H1 (cell line): ENCODE measurements around the gene RPS6KC1. TPM values are rescaled to one million over a fixed set of nuclear protein-coding genes. Genes with fewer than 3 reads are reported as not detected.

Source experiments
- CTCF ChIA-PET: fragments of 300-600 bp; sonication (Branson Sonifier 250); formaldehyde crosslinking; loops from one replicate; lab custom pipeline; 2021; ENCODE audit not compliant: partially characterized antibody; lab: Charles Lee
- POLR2A ChIA-PET: fragments of 300-600 bp; sonication (Branson Sonifier 250); formaldehyde crosslinking; loops from one replicate; lab custom pipeline; 2021; ENCODE audit warnings: inconsistent platforms; ENCODE audit not compliant: partially characterized antibody; lab: Charles Lee
- DNase-seq, 2 experiments: peaks; one replicate each; pipeline versions ENCODE4 v3.0.0 to v3.0.0-alpha.2; 2010 to 2022; ENCODE audit warnings: low spot score in 2 of 2, low read depth in 1 of 2, mixed read lengths in 1 of 2
- FAIRE-seq: peaks from 2 replicates; lab custom pipeline; 2011; peaks lifted over from hg19 to GRCh38; lab: Jason Lieb, UNC
- H2AFZ ChIP-seq: 2 replicates; pipeline ENCODE4 v1.8.1; 2012; ENCODE audit warnings: low read length, inconsistent platforms
- H2AK5ac ChIP-seq: 2 replicates; pipeline ENCODE4 v1.6.1; 2013; ENCODE audit warnings: low read depth, low read length
- H2BK120ac ChIP-seq: replicated peaks from 2 replicates; pipeline ENCODE3; 2013; ENCODE audit warnings: low read depth, low read length, inconsistent platforms
- H2BK12ac ChIP-seq: 2 replicates; pipeline ENCODE4 v1.6.1; 2013; ENCODE audit warnings: low read depth, low read length
- H2BK15ac ChIP-seq: 2 replicates; pipeline ENCODE4 v1.6.1; 2013; ENCODE audit warnings: low read length
- H2BK20ac ChIP-seq: 2 replicates; pipeline ENCODE4 v1.6.1; 2013; ENCODE audit warnings: low read length
- H2BK5ac ChIP-seq: 2 replicates; pipeline ENCODE4 v1.6.1; 2013; ENCODE audit warnings: low read depth, low read length
- H3K14ac ChIP-seq: 2 replicates; pipeline ENCODE4 v1.6.1; 2013; ENCODE audit warnings: inconsistent platforms; ENCODE audit not compliant: insufficient read length
- H3K18ac ChIP-seq: 2 replicates; pipeline ENCODE4 v1.6.1; 2013; ENCODE audit warnings: low read length; ENCODE audit errors: extremely low read depth
- H3K23ac ChIP-seq: 2 replicates; pipeline ENCODE4 v1.6.1; 2013; ENCODE audit warnings: inconsistent platforms; ENCODE audit not compliant: insufficient read length
- H3K23me2 ChIP-seq: 2 replicates; pipeline ENCODE4 v1.6.1; 2013; ENCODE audit warnings: low read depth, low read length
- H3K27ac ChIP-seq: 2 replicates; pipeline ENCODE4 v1.6.1; 2011; ENCODE audit warnings: low read depth, low read length, inconsistent platforms
- H3K27me3 ChIP-seq, 4 experiments: replicated peaks in 1 of 4; 1 replicate in 1 of 4; 2 replicates in 3 of 4; pipeline versions ENCODE4 v1.6.1 to v1.8.1; 2011 to 2013; ENCODE audit warnings: low read length in 3 of 4, mild to moderate bottlenecking in 3 of 4, inconsistent platforms in 2 of 4, mixed read lengths in 2 of 4, moderate library complexity in 1 of 4; ENCODE audit not compliant: control insufficient read depth in 3 of 4, insufficient read depth in 3 of 4; ENCODE audit errors: extremely low read depth in 1 of 4
- H3K36me3 ChIP-seq, 4 experiments: 2 replicates each; pipeline versions ENCODE4 v1.6.1 to v1.8.1; 2011 to 2013; ENCODE audit warnings: mild to moderate bottlenecking in 4 of 4, low read length in 3 of 4, moderate library complexity in 2 of 4, control low read depth in 1 of 4, inconsistent platforms in 1 of 4; ENCODE audit not compliant: insufficient read depth in 4 of 4, control insufficient read depth in 2 of 4
- H3K4ac ChIP-seq: replicated peaks from 2 replicates; pipeline ENCODE3; 2013; ENCODE audit warnings: low read length, low read depth, mixed read lengths, inconsistent platforms; ENCODE audit not compliant: insufficient read length
- H3K4me1 ChIP-seq, 4 experiments: replicated peaks in 1 of 4; 1 replicate in 1 of 4; 2 replicates in 3 of 4; pipeline versions ENCODE4 v1.6.1 to v1.8.1; 2011 to 2013; ENCODE audit warnings: low read length in 3 of 4, inconsistent platforms in 2 of 4, mixed read lengths in 1 of 4; ENCODE audit not compliant: insufficient read depth in 4 of 4, control insufficient read depth in 3 of 4
- H3K4me2 ChIP-seq, 2 experiments: 2 replicates each; pipeline versions ENCODE4 v1.6.1 to v1.8.1; 2011 to 2013; ENCODE audit warnings: low read depth in 2 of 2, low read length in 2 of 2, control low read depth in 1 of 2, inconsistent platforms in 1 of 2, mild to moderate bottlenecking in 1 of 2; ENCODE audit not compliant: insufficient read depth in 1 of 2
- H3K4me3 ChIP-seq, 4 experiments: fragments of 200-600, 300-600 bp in 1 of 4; sonication (generic), shearing (Covaris generic), sonication (Bioruptor Twin) in 1 of 4; 2 replicates each; pipeline versions ENCODE4 v1.5.1 to v1.8.1; 2011 to 2016; ENCODE audit warnings: low read length in 4 of 4, low read depth in 3 of 4, control low read depth in 2 of 4, inconsistent platforms in 2 of 4, mild to moderate bottlenecking in 2 of 4, mixed read lengths in 1 of 4, moderate library complexity in 1 of 4; ENCODE audit not compliant: insufficient read depth in 2 of 4; ENCODE audit errors: extremely low read depth in 1 of 4
- H3K56ac ChIP-seq: replicated peaks from 2 replicates; pipeline ENCODE3; 2013; ENCODE audit warnings: low read depth, mild to moderate bottlenecking, mixed read lengths, low read length, inconsistent platforms; ENCODE audit not compliant: insufficient read length
- H3K79me1 ChIP-seq: 2 replicates; pipeline ENCODE4 v1.6.1; 2013; ENCODE audit warnings: low read depth, low read length, control low read depth
- H3K79me2 ChIP-seq, 2 experiments: 2 replicates each; pipeline versions ENCODE4 v1.6.1 to v1.8.1; 2012 to 2013; ENCODE audit warnings: low read length in 2 of 2, mild to moderate bottlenecking in 2 of 2, inconsistent platforms in 1 of 2; ENCODE audit not compliant: insufficient read depth in 2 of 2, control insufficient read depth in 1 of 2
- H3K9ac ChIP-seq, 4 experiments: replicated peaks in 1 of 4; 1 replicate in 1 of 4; 2 replicates in 3 of 4; pipeline versions ENCODE4 v1.6.1 to v1.8.1; 2011 to 2013; ENCODE audit warnings: low read depth in 3 of 4, low read length in 3 of 4, control low read depth in 2 of 4, mild to moderate bottlenecking in 2 of 4, moderate library complexity in 2 of 4, inconsistent platforms in 1 of 4; ENCODE audit errors: extremely low read depth in 1 of 4
- H3K9me3 ChIP-seq, 2 experiments: 2 replicates each; pipeline versions ENCODE4 v1.6.1 to v1.8.1; 2012 to 2013; ENCODE audit warnings: mild to moderate bottlenecking in 2 of 2, moderate library complexity in 2 of 2, control low read depth in 1 of 2, inconsistent platforms in 1 of 2, low read depth in 1 of 2, low read length in 1 of 2, mixed read lengths in 1 of 2; ENCODE audit not compliant: insufficient read depth in 2 of 2
- H4K20me1 ChIP-seq, 2 experiments: replicated peaks in 1 of 2; 2 replicates each; pipeline versions ENCODE3 to v1.8.1; 2011 to 2013; ENCODE audit warnings: inconsistent platforms in 2 of 2, low read length in 2 of 2, mild to moderate bottlenecking in 1 of 2; ENCODE audit not compliant: insufficient read depth in 2 of 2, control insufficient read depth in 1 of 2
- H4K5ac ChIP-seq: 2 replicates; pipeline ENCODE4 v1.6.1; 2013; ENCODE audit warnings: low read length, low read depth, mixed read lengths, inconsistent platforms; ENCODE audit not compliant: insufficient read length
- H4K8ac ChIP-seq: 2 replicates; pipeline ENCODE4 v1.8.0; 2013; ENCODE audit warnings: mild to moderate bottlenecking, moderate library complexity, low read length, inconsistent platforms; ENCODE audit not compliant: insufficient read depth; ENCODE audit errors: extremely low read depth
- H4K91ac ChIP-seq: replicated peaks from 2 replicates; pipeline ENCODE3; 2013; ENCODE audit warnings: low read length, mixed read lengths, inconsistent platforms; ENCODE audit not compliant: insufficient read length
- KDM5A ChIP-seq: fragments of 200-600 bp; IDR thresholded peaks from 2 replicates; pipeline ENCODE4 v1.7.1; 2012; ENCODE audit warnings: mild to moderate bottlenecking, low read length, inconsistent platforms, mixed read lengths
- USF2 ChIP-seq: IDR thresholded peaks from 2 replicates; pipeline ENCODE4 v1.6.1; 2011; ENCODE audit warnings: low read length, improper control_type of control experiment
- WGBS, 2 experiments: shearing (Covaris generic) in 1 of 2; methylation state at CpG; one replicate each; pipeline versions ENCODE4 v1.1.6 to v1.1.7; 2013 to 2015; ENCODE audit warnings: low lambda C conversion rate in 2 of 2, mixed read lengths in 2 of 2, inconsistent platforms in 1 of 2, low coverage in 1 of 2, missing lambda C conversion rate in 1 of 2; ENCODE audit not compliant: insufficient replicate concordance in 2 of 2, insufficient coverage in 1 of 2, insufficient read length in 1 of 2; ENCODE audit errors: extremely low coverage in 1 of 2, missing lambda C conversion rate in 1 of 2; 5-methylcytosine and 5-hydroxymethylcytosine counted together
- polyA plus RNA-seq, 7 experiments: library from polyadenylated mRNA; depleted of rRNA in 3 of 7; stranded (reverse) in 5 of 7; unstranded in 2 of 7; fragments of >200 nt in 5 of 7; fragments of 200-250 nt in 2 of 7; gene quantifications; 1 replicate in 5 of 7; 2 replicates in 1 of 7; 4 replicates in 1 of 7; pipeline versions ENCODE4 v1.2.1 to v1.2.3, GENCODE V29; 2011 to 2013; ENCODE audit warnings: missing spikeins in 2 of 7, mixed read lengths in 2 of 7
- total RNA-seq: library from RNA; stranded (reverse); fragmentation: NEBNext Ultra II Directional; extraction: Animal tissue kit (Norgen Biotek cat#: 25700); gene quantifications from 2 replicates; pipeline ENCODE4 v1.2.1, GENCODE V29; 2021

The RPS6KC1 gene
- total and polyA plus RNA-seq, 2 of the 8 experiments (the other 6 are each of a cell fraction or from before 2014, with no cell fraction given): 4.9 to 17.6 TPM

- no peaks in the 10 kb centered on the region for H3K79me2 ChIP-seq
- no peaks in the 10 kb centered on the region for H3K23me2 ChIP-seq
- no peak overlapping the region for H3K14ac ChIP-seq
- H3K79me1 ChIP-seq: no peaks in the 10 kb centered on the region
- TF ChIP-seq KDM5A (no peak), USF2 (peak; percentile 50; the same call in 1 of the 2 replicates)
- H2AK5ac ChIP-seq: no peak overlapping the region
- H3K56ac ChIP-seq: no peak overlapping the region
- H3K9me3 ChIP-seq: no peaks in the 10 kb centered on the region
- DNase-seq (no peak), FAIRE-seq (no peak)
- H3K23ac ChIP-seq: no peak overlapping the region
- no peaks in the 10 kb centered on the region for H4K20me1 ChIP-seq
- no peak overlapping the region for H3K27ac ChIP-seq
- H2BK20ac ChIP-seq: no peak overlapping the region
- H3K27me3 ChIP-seq: no peaks in the 10 kb centered on the region
- H4K8ac ChIP-seq: no peak overlapping the region
- H3K4me1 ChIP-seq: peaks cover 0 to 6% (median 0%) of the 10 kb centered on the region in 4 experiments; a peak in 1 of 7 replicates
- no peak overlapping the region for H3K4me3 ChIP-seq
- no peak overlapping the region for H2BK120ac ChIP-seq
- H3K36me3 ChIP-seq: no peaks in the 10 kb centered on the region
- no peak overlapping the region for H2AFZ ChIP-seq
- CTCF ChIA-PET: interaction anchor here (2.8 kb wide), 1 partner anchor 17 kb away, joined by 10 read pairs; no protein-coding TSS in a partner anchor
- POLR2A ChIA-PET: no interaction called here
- no peak overlapping the region for H4K5ac ChIP-seq
- H3K4ac ChIP-seq: no peak overlapping the region
- 95% methylated on average over 1 of the region's 1 CpG; no CpG with 5 or more reads in 1 of the 2 experiments for WGBS, 2 experiments
- no peak overlapping the region for H3K4me2 ChIP-seq
- H3K9ac ChIP-seq: no peak overlapping the region
- no peak overlapping the region for H2BK5ac ChIP-seq
- no peak overlapping the region for H2BK15ac ChIP-seq
- no peak overlapping the region for H2BK12ac ChIP-seq
- no peak overlapping the region for H4K91ac ChIP-seq
- H3K18ac ChIP-seq: no peak overlapping the region
These were observed 55.3 kb downstream of the RPS6KC1 start for GRCh38 chr1:213106298-213106697.
